Measurements from ENCODE around the gene NCAN.

The NCAN gene

GRCh38 chr19:19230999-19231398 is 19.2 kb downstream of the NCAN start:
- no peak overlapping the region for H3K4me3 ChIP-seq (ENCODE audit: low read depth, low read length)
- DNase-seq (ENCODE audit: low read depth) = no peak
- no peak for TF ChIP-seq CTCF (IDR thresholded peaks at IDR 0.05; ENCODE audit: low read depth, low read length, missing control alignments)
- in situ Hi-C loops (cut with HindIII; ENCODE audit: low sequenced_read_pairs) = no loop called here

- DNase-seq (ENCODE audit: low read depth) = no peak
- H3K4me3 ChIP-seq (ENCODE audit: low read depth, low read length) = no peak overlapping the region
- TF ChIP-seq CTCF (IDR thresholded peaks at IDR 0.05; ENCODE audit: low read depth, low read length, missing control alignments) = no peak
- in situ Hi-C loops (cut with HindIII; ENCODE audit: low sequenced_read_pairs) = no loop called here
Observed at GRCh38 chr19:19232261-19232721, 20.5 kb downstream of the NCAN start.

DNA sequence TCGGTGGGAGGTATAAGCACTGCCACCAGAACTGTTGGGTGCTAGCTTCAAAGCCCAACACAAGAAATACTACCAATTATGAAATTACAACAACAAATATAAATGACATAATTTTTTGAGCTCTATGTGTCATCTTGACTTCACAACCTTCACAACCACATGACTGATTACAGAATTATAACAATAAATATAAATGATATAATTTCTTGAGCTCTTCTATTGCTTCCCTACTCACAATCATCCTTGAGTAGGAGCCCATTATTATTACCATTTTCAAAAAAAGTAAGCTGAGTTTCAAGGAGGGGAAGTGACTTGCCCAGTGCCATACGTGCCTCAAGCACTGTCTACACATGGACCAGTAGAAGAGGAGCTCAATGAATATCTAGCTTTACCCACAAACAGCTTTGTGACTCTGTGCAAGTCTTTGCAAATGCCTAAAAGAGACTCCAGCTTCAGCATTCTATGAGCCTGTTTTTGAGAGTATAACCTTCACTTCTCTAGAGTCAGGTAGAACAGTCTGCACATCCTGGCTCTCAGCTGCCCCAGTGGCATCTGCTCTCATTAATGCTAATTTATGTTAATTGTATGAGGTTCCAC is 22.6 kb downstream of the NCAN start:
- H3K4me3 ChIP-seq (ENCODE audit: low read depth, low read length) = no peak overlapping the region
- DNase-seq (ENCODE audit: low read depth) = no peak
- no peak for TF ChIP-seq CTCF (IDR thresholded peaks at IDR 0.05; ENCODE audit: low read depth, low read length, missing control alignments)
- in situ Hi-C loops (cut with HindIII; ENCODE audit: low sequenced_read_pairs) = no loop called here

GRCh38 chr19:19236173-19236572 is 24.4 kb downstream of the NCAN start:
- TF ChIP-seq CTCF (IDR thresholded peaks at IDR 0.05; ENCODE audit: low read depth, low read length, missing control alignments) = no peak
- in situ Hi-C loops (cut with HindIII; ENCODE audit: low sequenced_read_pairs) = no loop called here
- no peak overlapping the region for H3K4me3 ChIP-seq (ENCODE audit: low read depth, low read length)
- no peak for DNase-seq (ENCODE audit: low read depth)

DNA sequence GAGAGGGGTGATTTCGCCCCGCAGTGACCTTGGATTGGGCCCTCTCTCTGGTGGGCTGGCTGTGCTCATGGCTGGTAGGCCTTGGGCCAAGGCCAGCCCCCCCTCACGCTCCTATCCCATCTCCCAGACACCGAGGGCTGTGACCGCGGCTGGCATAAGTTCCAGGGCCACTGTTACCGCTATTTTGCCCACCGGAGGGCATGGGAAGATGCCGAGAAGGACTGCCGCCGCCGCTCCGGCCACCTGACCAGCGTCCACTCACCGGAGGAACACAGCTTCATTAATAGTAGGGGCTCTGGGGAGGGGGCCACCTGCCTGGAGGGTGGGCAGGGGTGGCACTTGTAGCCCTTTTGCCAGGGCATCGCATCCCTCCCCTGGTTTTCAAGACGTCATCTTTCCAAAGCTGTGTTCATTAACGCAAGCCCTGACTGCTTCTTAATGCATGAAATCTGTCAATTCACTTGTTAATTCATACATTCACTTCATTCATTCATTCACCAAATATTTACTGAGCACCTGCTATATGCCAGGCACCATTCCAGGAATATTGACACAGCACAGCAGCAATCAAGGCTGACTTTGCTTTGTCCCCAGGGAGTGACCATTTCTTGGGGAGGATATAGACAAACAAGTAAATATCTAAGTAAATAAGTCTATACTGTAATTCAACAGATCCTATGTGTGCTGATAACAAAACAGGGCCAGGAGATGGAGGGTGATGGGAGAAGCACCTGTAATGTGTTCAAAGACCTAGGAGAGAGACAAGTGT is 26.6 kb downstream of the NCAN start:
- in situ Hi-C loops (cut with HindIII; ENCODE audit: low sequenced_read_pairs) = no loop called here
- H3K4me3 ChIP-seq (ENCODE audit: low read depth, low read length) = no peak overlapping the region
- no peak for DNase-seq (ENCODE audit: low read depth)
- no peak for TF ChIP-seq CTCF (IDR thresholded peaks at IDR 0.05; ENCODE audit: low read depth, low read length, missing control alignments)

DNA sequence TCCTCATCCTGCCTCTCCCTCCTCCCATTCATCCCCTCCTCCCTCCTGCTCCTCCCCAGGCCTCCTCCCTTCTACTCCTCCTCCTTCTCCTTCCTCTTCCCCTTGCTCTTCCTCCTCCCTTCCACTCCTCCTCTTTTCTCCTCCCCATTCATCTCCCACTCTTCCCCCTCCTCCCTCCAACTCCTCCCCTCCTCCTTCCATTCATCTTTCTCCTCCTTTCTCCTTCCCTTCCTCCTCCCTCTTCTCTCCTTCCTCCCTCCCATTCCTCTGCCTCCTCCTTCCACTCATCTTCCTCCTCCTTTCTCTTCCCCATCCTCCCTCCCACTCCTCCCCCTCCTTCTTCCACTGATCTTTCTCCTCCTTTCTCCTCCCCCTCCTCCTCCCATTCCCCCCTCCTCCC is 27.9 kb downstream of the NCAN start:
- TF ChIP-seq CTCF (IDR thresholded peaks at IDR 0.05; ENCODE audit: low read depth, low read length, missing control alignments) = no peak

More for the DNA sequence above, 27.9 kb downstream of the NCAN start:
- in situ Hi-C loops (cut with HindIII; ENCODE audit: low sequenced_read_pairs) = no loop called here
- no peak for DNase-seq (ENCODE audit: low read depth)
- no peak overlapping the region for H3K4me3 ChIP-seq (ENCODE audit: low read depth, low read length)

Data from astrocyte of the cerebellum (primary cell).